Stimulated activated naive CD8-positive, alpha-beta T cell treated with anti-CD3 and anti-CD28 coated beads, Interleukin-15, Interleukin-2, amounts not matched to agents 100 U/mL and 50 U/mL, for 24 hours (primary cell): Measurements from ENCODE around the gene NKAIN2.

ENCODE experiments used
- ATAC-seq: fragments of 150-1000 bp; cut with Tn5 transposase; one replicate; pipeline ENCODE4 v1.10.0; 2021
- DNase-seq: peaks from one replicate; pipeline ENCODE4 v3.0.0; 2021

NKAIN2 gene

GRCh38 chr6:124029567-124029966, 225.9 kb downstream of the NKAIN2 start:
- ATAC-seq (no peak), DNase-seq (no peak)

GRCh38 chr6:124033501-124033900, 229.8 kb downstream of the NKAIN2 start:
- ATAC-seq: no peak
- DNase-seq: no peak

- ATAC-seq (no peak), DNase-seq (no peak)
Observed at GRCh38 chr6:124036384-124036783, 232.7 kb downstream of the NKAIN2 start.

GRCh38 chr6:124040655-124041054, 237.0 kb downstream of the NKAIN2 start:
- DNase-seq (no peak), ATAC-seq (no peak)

GRCh38 chr6:124052120-124052519, 248.5 kb downstream of the NKAIN2 start:
- ATAC-seq: no peak
- no peak for DNase-seq

GRCh38 chr6:124053315-124053714, 249.7 kb downstream of the NKAIN2 start:
- DNase-seq: no peak
- ATAC-seq: no peak

GRCh38 chr6:124054034-124054433, 250.4 kb downstream of the NKAIN2 start:
- no peak for ATAC-seq

GRCh38 chr6:124055395-124055794, 251.7 kb downstream of the NKAIN2 start:
- DNase-seq: no peak

More at GRCh38 chr6:124054034-124054433, 250.4 kb downstream of the NKAIN2 start:
- no peak for DNase-seq

GRCh38 chr6:124055963-124056362, 252.3 kb downstream of the NKAIN2 start:
- no peak for ATAC-seq

More at GRCh38 chr6:124055395-124055794, 251.7 kb downstream of the NKAIN2 start:
- no peak for ATAC-seq

GRCh38 chr6:124056407-124057334, 253.0 kb downstream of the NKAIN2 start:
- DNase-seq (no peak), ATAC-seq (no peak)

More at GRCh38 chr6:124055963-124056362, 252.3 kb downstream of the NKAIN2 start:
- DNase-seq: no peak

GRCh38 chr6:124057461-124057860, 253.8 kb downstream of the NKAIN2 start:
- ATAC-seq: no peak
- no peak for DNase-seq

- DNase-seq: no peak
Observed at GRCh38 chr6:124064317-124065113, 260.9 kb downstream of the NKAIN2 start.

GRCh38 chr6:124066269-124066668, 262.6 kb downstream of the NKAIN2 start:
- ATAC-seq (no peak), DNase-seq (no peak)

More at GRCh38 chr6:124064317-124065113, 260.9 kb downstream of the NKAIN2 start:
- no peak for ATAC-seq

GRCh38 chr6:124066946-124067552, 263.4 kb downstream of the NKAIN2 start:
- no peak for ATAC-seq
- DNase-seq: no peak

- no peak for DNase-seq
- no peak for ATAC-seq
Observed at GRCh38 chr6:124069230-124069950, 265.7 kb downstream of the NKAIN2 start.

- DNase-seq (no peak), ATAC-seq (no peak)
Observed at GRCh38 chr6:124073021-124073420, 269.4 kb downstream of the NKAIN2 start.

GRCh38 chr6:124073820-124074587, 270.3 kb downstream of the NKAIN2 start:
- DNase-seq (no peak), ATAC-seq (no peak)

GRCh38 chr6:124074606-124075005, 270.9 kb downstream of the NKAIN2 start:
- DNase-seq (no peak), ATAC-seq (no peak)

GRCh38 chr6:124076336-124077048, 272.8 kb downstream of the NKAIN2 start:
- ATAC-seq (no peak), DNase-seq (no peak)

- DNase-seq (no peak), ATAC-seq (no peak)
Observed at GRCh38 chr6:124078169-124078568, 274.5 kb downstream of the NKAIN2 start.
